NT2/D1 (cell line): ENCODE measurements around the gene ZNF440.

Experiments
- YY1 ChIP-seq: IDR thresholded peaks from 2 replicates; pipeline ENCODE4 v1.6.1; 2011; ENCODE audit not compliant: insufficient read length, insufficient read depth
- ZNF274 ChIP-seq: IDR thresholded peaks from 2 replicates; pipeline ENCODE4 v1.6.1; 2011; ENCODE audit warnings: mild to moderate bottlenecking, low read depth, low read length

DNA sequence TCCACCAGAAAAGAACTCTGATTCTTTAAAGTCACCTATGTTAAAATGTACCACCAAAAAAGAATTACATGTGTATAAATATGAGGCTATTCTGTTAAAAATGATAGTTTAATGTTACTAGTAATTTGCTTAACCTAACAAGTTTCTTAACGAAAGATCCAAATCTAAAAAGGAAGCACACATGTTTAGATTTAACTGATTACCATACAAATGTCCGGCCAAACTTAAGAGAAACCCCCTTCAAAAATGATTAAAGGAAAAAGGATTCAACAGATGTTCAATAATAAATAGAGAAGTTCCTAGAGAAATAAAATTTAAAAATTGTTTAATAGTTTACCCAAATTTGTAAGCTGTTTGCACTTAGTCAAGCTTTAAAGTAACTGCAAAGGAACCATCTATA, 68.5 kb downstream of the ZNF440 start:
- TF ChIP-seq YY1 (no peak), ZNF274 (no peak)
